DND-41 (cell line): ENCODE data around the gene SEMA4C.

Source experiments
- EZH2 ChIP-seq: IDR thresholded peaks from 3 replicates; pipeline ENCODE4 v1.6.1; 2012; ENCODE audit warnings: borderline replicate concordance, low read depth, mild to moderate bottlenecking, moderate library complexity, low read length, inconsistent platforms; ENCODE audit not compliant: severe bottlenecking
- TF ChIP-seq, protein P1 (sequence below): IDR thresholded peaks from 2 replicates; pipeline ENCODE4 v1.5.1; 2012; ENCODE audit warnings: borderline replicate concordance, low read length, moderate library complexity, mild to moderate bottlenecking; ENCODE audit not compliant: poor library complexity, severe bottlenecking; ENCODE audit errors: extremely low read depth

DNA sequence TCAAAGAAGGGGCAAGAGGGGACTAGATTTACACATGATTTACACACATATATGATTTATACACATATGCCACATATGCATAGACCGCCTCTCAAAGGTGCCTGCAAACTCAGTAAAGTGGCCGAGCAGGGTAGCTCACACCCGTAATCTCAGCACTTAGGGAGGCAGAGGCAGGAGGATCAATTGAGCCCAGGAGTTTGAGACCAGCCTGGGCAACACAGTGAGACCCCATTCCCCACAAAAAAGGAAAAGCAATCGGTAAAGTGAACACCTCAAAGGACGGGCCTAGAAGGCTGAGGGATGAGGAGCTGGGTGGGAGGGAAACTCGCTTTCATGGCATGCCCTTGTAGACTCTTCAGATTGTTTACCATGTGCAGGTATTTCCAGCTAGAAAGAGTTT lies 17.2 kb downstream of the SEMA4C start:
- TF ChIP-seq, protein P1, sequence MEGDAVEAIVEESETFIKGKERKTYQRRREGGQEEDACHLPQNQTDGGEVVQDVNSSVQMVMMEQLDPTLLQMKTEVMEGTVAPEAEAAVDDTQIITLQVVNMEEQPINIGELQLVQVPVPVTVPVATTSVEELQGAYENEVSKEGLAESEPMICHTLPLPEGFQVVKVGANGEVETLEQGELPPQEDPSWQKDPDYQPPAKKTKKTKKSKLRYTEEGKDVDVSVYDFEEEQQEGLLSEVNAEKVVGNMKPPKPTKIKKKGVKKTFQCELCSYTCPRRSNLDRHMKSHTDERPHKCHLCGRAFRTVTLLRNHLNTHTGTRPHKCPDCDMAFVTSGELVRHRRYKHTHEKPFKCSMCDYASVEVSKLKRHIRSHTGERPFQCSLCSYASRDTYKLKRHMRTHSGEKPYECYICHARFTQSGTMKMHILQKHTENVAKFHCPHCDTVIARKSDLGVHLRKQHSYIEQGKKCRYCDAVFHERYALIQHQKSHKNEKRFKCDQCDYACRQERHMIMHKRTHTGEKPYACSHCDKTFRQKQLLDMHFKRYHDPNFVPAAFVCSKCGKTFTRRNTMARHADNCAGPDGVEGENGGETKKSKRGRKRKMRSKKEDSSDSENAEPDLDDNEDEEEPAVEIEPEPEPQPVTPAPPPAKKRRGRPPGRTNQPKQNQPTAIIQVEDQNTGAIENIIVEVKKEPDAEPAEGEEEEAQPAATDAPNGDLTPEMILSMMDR = no peak
- no peak for TF ChIP-seq EZH2
